Activated CD4-positive, alpha-beta T cell treated with anti-CD3 and anti-CD28 coated beads, Interleukin-2, Interleukin-4, amounts not matched to agents 100 ng/mL and 50 ng/mL, durations not matched to agents 16 hours and 8 hours (primary cell): ENCODE results near the gene LIMA1.

Experiments
- DNase-seq: peaks from one replicate; pipeline ENCODE4 v3.0.0-alpha.2; 2020; ENCODE audit warnings: low spot score

Gene LIMA1

GRCh38 chr12:50129290-50129689 is 154.0 kb downstream of the LIMA1 start:
- no peak for DNase-seq

GRCh38 chr12:50127546-50127945 is 155.8 kb downstream of the LIMA1 start:
- DNase-seq, result no peak
